Measurements from ENCODE around the gene SERPINB5. TPM values are rescaled to one million over a fixed set of nuclear protein-coding genes. Genes with fewer than 3 reads are reported as not detected.

The SERPINB5 gene
- total and polyA plus RNA-seq, 2 of the 13 experiments (the other 11 are each of a cell fraction or from before 2014, with no cell fraction given) = not detected

DNA sequence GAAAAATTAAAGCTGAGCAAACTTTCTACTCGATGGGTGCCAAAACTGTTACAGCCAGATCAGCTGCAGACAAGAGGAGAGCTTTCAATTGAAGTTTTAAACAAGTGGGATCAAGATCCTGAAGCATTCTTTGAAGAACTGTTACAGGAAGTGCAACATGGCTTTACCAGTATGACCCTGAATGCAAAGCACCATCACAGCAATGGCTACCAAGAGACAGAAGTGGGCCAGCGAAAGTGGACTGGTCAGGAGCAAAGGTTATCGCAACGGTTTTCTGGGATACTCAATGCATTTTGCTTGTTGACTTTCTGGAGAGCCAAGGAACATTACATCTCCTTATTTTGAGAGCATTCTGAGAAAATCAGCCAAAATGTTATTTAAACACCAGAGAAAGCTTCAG is 9.1 kb upstream of the SERPINB5 start (continued):
- TF ChIP-seq ZNF777 (CRISPR knock-in tag; IDR thresholded peaks at IDR 0.05) (no peak), ZNF768 (CRISPR knock-in tag; IDR thresholded peaks at IDR 0.05) (no peak), ZNF20 (CRISPR knock-in tag; IDR thresholded peaks at IDR 0.05) (no peak)

DNA sequence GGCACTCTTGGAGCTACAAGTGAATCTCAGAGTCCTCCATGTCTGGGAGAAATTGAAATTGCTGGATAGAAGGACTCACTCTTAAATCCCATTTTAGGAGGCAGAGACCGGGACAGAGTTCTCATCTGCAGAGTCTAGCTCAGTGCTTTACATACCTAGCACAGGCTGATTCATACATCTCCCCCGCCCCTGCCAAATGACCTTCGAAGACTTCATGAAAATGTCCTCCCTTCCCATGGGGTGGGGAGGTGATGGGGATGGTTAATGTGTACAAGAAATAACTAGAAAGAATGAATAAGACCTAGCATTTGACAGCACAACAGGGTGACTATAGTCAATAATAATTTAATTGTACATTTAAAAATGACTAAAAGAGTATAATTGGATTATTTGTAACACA is 8.2 kb upstream of the SERPINB5 start:
- H3K79me2 ChIP-seq (ENCODE audit: insufficient read depth, low read length) = no peaks in the 10 kb centered on the region
- H2AFZ ChIP-seq (ENCODE audit: low read length) = no peak overlapping the region
- TF ChIP-seq ZNF883 (CRISPR knock-in tag; IDR thresholded peaks at IDR 0.05; ENCODE audit: not compliant biosample characterization) (no peak), CREB1 (IDR thresholded peaks at IDR 0.05) (no peak), CREB1 (CRISPR knock-in tag; IDR thresholded peaks at IDR 0.05) (no peak), ZGPAT (CRISPR knock-in tag; IDR thresholded peaks at IDR 0.05) (no peak), CEBPZ (IDR thresholded peaks at IDR 0.05; ENCODE audit: low read length) (no peak), ZSCAN12 (CRISPR knock-in tag; IDR thresholded peaks at IDR 0.05) (no peak), ZNF724P (CRISPR knock-in tag; IDR thresholded peaks at IDR 0.05; ENCODE audit: borderline replicate concordance) (no peak), STAG1 (CRISPR knock-in tag; IDR thresholded peaks at IDR 0.05) (no peak), ARNTL (CRISPR knock-in tag; IDR thresholded peaks at IDR 0.05) (no peak), SRSF1 (optimal IDR thresholded peaks at IDR 0.05; ENCODE audit: low read depth, low read length) (no peak)
- TF ChIP-seq, protein P1, sequence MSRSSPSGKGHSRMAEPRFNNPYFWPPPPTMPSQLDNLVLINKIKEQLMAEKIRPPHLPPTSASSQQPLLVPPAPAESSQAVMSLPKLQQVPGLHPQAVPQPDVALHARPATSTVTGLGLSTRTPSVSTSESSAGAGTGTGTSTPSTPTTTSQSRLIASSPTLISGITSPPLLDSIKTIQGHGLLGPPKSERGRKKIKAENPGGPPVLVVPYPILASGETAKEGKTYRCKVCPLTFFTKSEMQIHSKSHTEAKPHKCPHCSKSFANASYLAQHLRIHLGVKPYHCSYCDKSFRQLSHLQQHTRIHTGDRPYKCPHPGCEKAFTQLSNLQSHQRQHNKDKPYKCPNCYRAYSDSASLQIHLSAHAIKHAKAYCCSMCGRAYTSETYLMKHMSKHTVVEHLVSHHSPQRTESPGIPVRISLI (CRISPR knock-in tag; IDR thresholded peaks at IDR 0.05; ENCODE audit: borderline replicate concordance) = no peak
- no peak overlapping the region for H3K4me3 ChIP-seq (replicated peaks in 1 of 3; ENCODE audit: insufficient read depth in 1 of 3, low read depth in 2 of 3, low read length in 3 of 3)
- POLR2A ChIA-PET = no interaction called here
- H3K4me1 ChIP-seq (ENCODE audit: insufficient read depth, low read length) = no peaks in the 10 kb centered on the region
- H3K9me3 ChIP-seq (ENCODE audit: low read length) = no peaks in the 10 kb centered on the region
- in situ Hi-C loops (cut with HindIII; ENCODE audit: extremely low pct_ligation_motif_present, low pct_unique_long_range_greater_than_20kb) = no loop called here
- CTCF ChIA-PET (ENCODE audit: low intra/inter-chr PET ratio, low total read pairs) = no interaction called here
- intact Hi-C loops (cut with micrococcal nuclease; ENCODE audit: unreplicated experiment) = no loop called here
- H3K27ac ChIP-seq (ENCODE audit: extremely low read length, insufficient read depth, low read length) = no peak overlapping the region
- DNase-seq (ENCODE audit: low spot score) (no peak), ATAC-seq (no peak), FAIRE-seq (no peak)
- 0 out of 5 replicates have a peak, but pooled peaks cover 0 to 1% of the 10 kb centered on the region in 2 experiments for H3K27me3 ChIP-seq (ENCODE audit: control insufficient read depth in 1 of 2, insufficient read depth in 2 of 2, low read length in 2 of 2)
- H3K4me2 ChIP-seq (ENCODE audit: low read depth, low read length) = no peak overlapping the region
- BruUV-seq (replicated peaks) = no TSS peak
- H3K9ac ChIP-seq (ENCODE audit: insufficient read depth, low read depth, low read length) = no peak overlapping the region
- H4K20me1 ChIP-seq (ENCODE audit: insufficient read depth, low read length) = no peaks in the 10 kb centered on the region
- WGBS (ENCODE audit: low lambda C conversion rate) = 18% methylated on average over 3 of the region's 3 CpGs
- H3K36me3 ChIP-seq (replicated peaks in 1 of 2; ENCODE audit: control insufficient read depth in 1 of 2, insufficient read depth in 2 of 2, low read length in 2 of 2) = no peaks in the 10 kb centered on the region
